ENCODE measurements around the gene MAP3K5. TPM values are rescaled to one million over a fixed set of nuclear protein-coding genes. Genes with fewer than 3 reads are reported as not detected.

Gene MAP3K5
- total RNA-seq, 2 experiments from 2014 or later, result 15.0 to 15.1 TPM

- Mint-ChIP-seq H3K9me3 (ENCODE audit: insufficient read depth) (no peaks in the 10 kb centered on the region), H3K36me3 (ENCODE audit: low read depth) (peaks cover 22% of the 10 kb centered on the region), H3K27ac (no peak overlapping the region), H3K4me3 (no peak overlapping the region), H3K4me1 (ENCODE audit: low read depth) (peaks cover 15% of the 10 kb centered on the region), H3K27me3 (ENCODE audit: low read depth) (no peaks in the 10 kb centered on the region)
- ChIA-PET CTCF (interaction anchor here (1.4 to 8.4 kb wide), 2 partner anchors 10 to 180 kb away, joined by 4 to 59 read pairs; partner anchors contain the start of gene MAP3K5), POLR2A (no interaction called here)
- ATAC-seq (no peak), DNase-seq (no peak)
Measured at GRCh38 chr6:136611746-136612145, 180.5 kb downstream of the MAP3K5 start.

GRCh38 chr6:136611133-136611532 lies 181.1 kb downstream of the MAP3K5 start:
- Mint-ChIP-seq H3K4me1 (ENCODE audit: low read depth) (peaks cover 15% of the 10 kb centered on the region), H3K27me3 (ENCODE audit: low read depth) (no peaks in the 10 kb centered on the region), H3K36me3 (ENCODE audit: low read depth) (peaks cover 22% of the 10 kb centered on the region), H3K9me3 (ENCODE audit: insufficient read depth) (no peaks in the 10 kb centered on the region), H3K4me3 (no peak overlapping the region), H3K27ac (no peak overlapping the region)
- DNase-seq, result no peak
- CTCF ChIA-PET, result interaction anchor here (8.4 kb wide), 1 partner anchor 181 kb away, joined by 59 read pairs; the partner anchor contains the start of gene MAP3K5
- POLR2A ChIA-PET, result no interaction called here
- no peak for ATAC-seq

- Mint-ChIP-seq H3K4me1 (ENCODE audit: low read depth) (peaks cover 15% of the 10 kb centered on the region), H3K4me3 (no peak overlapping the region), H3K27ac (no peak overlapping the region), H3K9me3 (ENCODE audit: insufficient read depth) (no peaks in the 10 kb centered on the region), H3K36me3 (ENCODE audit: low read depth) (peaks cover 23% of the 10 kb centered on the region), H3K27me3 (ENCODE audit: low read depth) (no peaks in the 10 kb centered on the region)
- POLR2A ChIA-PET, result no interaction called here
- DNase-seq (no peak), ATAC-seq (no peak)
- CTCF ChIA-PET, result interaction anchor here (8.4 kb wide), 1 partner anchor 182 kb away, joined by 59 read pairs; the partner anchor contains the start of gene MAP3K5
Measured at GRCh38 chr6:136609873-136610706, 182.2 kb downstream of the MAP3K5 start.

GRCh38 chr6:136608991-136609390 lies 183.3 kb downstream of the MAP3K5 start:
- no peak for ATAC-seq
- CTCF ChIA-PET, result interaction anchor here (0.5 to 8.4 kb wide), 6 partner anchors 8 to 193 kb away, joined by 3 to 59 read pairs (median 3); partner anchors contain the start of gene MAP3K5
- no peaks in the 10 kb centered on the region for H3K27me3 Mint-ChIP-seq (ENCODE audit: low read depth)
- peaks cover 27% of the 10 kb centered on the region for H3K36me3 Mint-ChIP-seq (ENCODE audit: low read depth)
- no peak overlapping the region for H3K4me3 Mint-ChIP-seq
- H3K27ac Mint-ChIP-seq, result no peak overlapping the region
- POLR2A ChIA-PET, result no interaction called here
- peaks cover 15% of the 10 kb centered on the region for H3K4me1 Mint-ChIP-seq (ENCODE audit: low read depth)
- H3K9me3 Mint-ChIP-seq (ENCODE audit: insufficient read depth), result no peaks in the 10 kb centered on the region
- no peak for DNase-seq

- Mint-ChIP-seq H3K4me1 (ENCODE audit: low read depth) (peaks cover 15% of the 10 kb centered on the region), H3K27me3 (ENCODE audit: low read depth) (no peaks in the 10 kb centered on the region), H3K9me3 (ENCODE audit: insufficient read depth) (no peaks in the 10 kb centered on the region), H3K36me3 (ENCODE audit: low read depth) (peaks cover 30% of the 10 kb centered on the region), H3K4me3 (no peak overlapping the region), H3K27ac (no peak overlapping the region)
- CTCF ChIA-PET, result interaction anchor here (0.5 to 8.4 kb wide), 8 partner anchors 9 to 193 kb away, joined by 3 to 59 read pairs (median 3); partner anchors contain the start of gene MAP3K5
- POLR2A ChIA-PET, result no interaction called here
- ATAC-seq (peak; percentile 91), DNase-seq (peak; percentile 85)
Measured at GRCh38 chr6:136607932-136608772, 184.1 kb downstream of the MAP3K5 start.

GRCh38 chr6:136607204-136607931 lies 184.9 kb downstream of the MAP3K5 start:
- CTCF ChIA-PET, result interaction anchor here (0.6 to 8.4 kb wide), 7 partner anchors 13 to 191 kb away, joined by 3 to 59 read pairs (median 3); partner anchors contain the start of gene MAP3K5
- no peak for DNase-seq
- no peak for ATAC-seq
- Mint-ChIP-seq H3K27me3 (ENCODE audit: low read depth) (no peaks in the 10 kb centered on the region), H3K9me3 (ENCODE audit: insufficient read depth) (no peaks in the 10 kb centered on the region), H3K27ac (no peak overlapping the region), H3K4me3 (no peak overlapping the region), H3K36me3 (ENCODE audit: low read depth) (peaks cover 27% of the 10 kb centered on the region), H3K4me1 (ENCODE audit: low read depth) (peaks cover 15% of the 10 kb centered on the region)
- POLR2A ChIA-PET, result no interaction called here

GRCh38 chr6:136604928-136605510 lies 187.3 kb downstream of the MAP3K5 start:
- H3K4me3 Mint-ChIP-seq, result no peak overlapping the region
- POLR2A ChIA-PET, result no interaction called here
- no peaks in the 10 kb centered on the region for H3K27me3 Mint-ChIP-seq (ENCODE audit: low read depth)
- peaks cover 8% of the 10 kb centered on the region for H3K4me1 Mint-ChIP-seq (ENCODE audit: low read depth)
- peaks cover 9% of the 10 kb centered on the region for H3K36me3 Mint-ChIP-seq (ENCODE audit: low read depth)
- no peaks in the 10 kb centered on the region for H3K9me3 Mint-ChIP-seq (ENCODE audit: insufficient read depth)
- no peak for ATAC-seq
- CTCF ChIA-PET, result interaction anchor here (1.0 to 1.8 kb wide), 2 partner anchors 11 to 39 kb away, joined by 4 to 5 read pairs; no protein-coding TSS in a partner anchor
- H3K27ac Mint-ChIP-seq, result no peak overlapping the region
- DNase-seq, result no peak

GRCh38 chr6:136604328-136604825 lies 187.9 kb downstream of the MAP3K5 start:
- ChIA-PET POLR2A (no interaction called here), CTCF (interaction anchor here (1.0 to 1.8 kb wide), 2 partner anchors 11 to 40 kb away, joined by 4 to 5 read pairs; no protein-coding TSS in a partner anchor)
- H3K27ac Mint-ChIP-seq, result no peak overlapping the region

GRCh38 chr6:136600818-136601217 lies 191.5 kb downstream of the MAP3K5 start:
- Mint-ChIP-seq H3K4me3 (no peak overlapping the region), H3K9me3 (ENCODE audit: insufficient read depth) (no peaks in the 10 kb centered on the region), H3K27me3 (ENCODE audit: low read depth) (no peaks in the 10 kb centered on the region), H3K36me3 (ENCODE audit: low read depth) (peaks cover 13% of the 10 kb centered on the region), H3K27ac (no peak overlapping the region), H3K4me1 (ENCODE audit: low read depth) (no peaks in the 10 kb centered on the region)
- CTCF ChIA-PET, result interaction anchor here (1.2 to 2.4 kb wide), 5 partner anchors 9 to 192 kb away, joined by 3 to 10 read pairs (median 4); partner anchors contain the start of gene MAP3K5
- POLR2A ChIA-PET, result no interaction called here
- no peak for DNase-seq
- no peak for ATAC-seq

More at GRCh38 chr6:136604328-136604825, 187.9 kb downstream of the MAP3K5 start:
- DNase-seq, result no peak
- Mint-ChIP-seq H3K36me3 (ENCODE audit: low read depth) (peaks cover 7% of the 10 kb centered on the region), H3K9me3 (ENCODE audit: insufficient read depth) (no peaks in the 10 kb centered on the region), H3K4me3 (no peak overlapping the region), H3K27me3 (ENCODE audit: low read depth) (no peaks in the 10 kb centered on the region), H3K4me1 (ENCODE audit: low read depth) (peaks cover 4% of the 10 kb centered on the region)
- no peak for ATAC-seq

GRCh38 chr6:136599329-136600011 lies 192.8 kb downstream of the MAP3K5 start:
- peaks cover 15% of the 10 kb centered on the region for H3K36me3 Mint-ChIP-seq (ENCODE audit: low read depth)
- H3K27me3 Mint-ChIP-seq (ENCODE audit: low read depth), result no peaks in the 10 kb centered on the region
- no peak for ATAC-seq
- ChIA-PET POLR2A (no interaction called here), CTCF (interaction anchor here (1.3 kb wide), 1 partner anchor 9 kb away, joined by 3 read pairs; no protein-coding TSS in a partner anchor)
- no peak overlapping the region for H3K4me3 Mint-ChIP-seq
- H3K27ac Mint-ChIP-seq, result no peak overlapping the region
- DNase-seq, result no peak
- no peaks in the 10 kb centered on the region for H3K9me3 Mint-ChIP-seq (ENCODE audit: insufficient read depth)
- peaks cover 4% of the 10 kb centered on the region for H3K4me1 Mint-ChIP-seq (ENCODE audit: low read depth)
